HG03066 (cell line): Measurements from ENCODE around the gene TSNAX.
"Not testable (repeated sequence)": the region's sequence is repeated elsewhere in the genome, so short reads cannot be mapped to it uniquely, and the experiment has no call there.

Experiments used
- ATAC-seq: cut with Tn5 transposase; IDR thresholded peaks from one replicate; pipeline ENCODE4 v1.9.1; 2021; ENCODE audit warnings: low read depth; ENCODE audit not compliant: unreplicated experiment

The TSNAX gene, protein sequence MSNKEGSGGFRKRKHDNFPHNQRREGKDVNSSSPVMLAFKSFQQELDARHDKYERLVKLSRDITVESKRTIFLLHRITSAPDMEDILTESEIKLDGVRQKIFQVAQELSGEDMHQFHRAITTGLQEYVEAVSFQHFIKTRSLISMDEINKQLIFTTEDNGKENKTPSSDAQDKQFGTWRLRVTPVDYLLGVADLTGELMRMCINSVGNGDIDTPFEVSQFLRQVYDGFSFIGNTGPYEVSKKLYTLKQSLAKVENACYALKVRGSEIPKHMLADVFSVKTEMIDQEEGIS

DNA sequence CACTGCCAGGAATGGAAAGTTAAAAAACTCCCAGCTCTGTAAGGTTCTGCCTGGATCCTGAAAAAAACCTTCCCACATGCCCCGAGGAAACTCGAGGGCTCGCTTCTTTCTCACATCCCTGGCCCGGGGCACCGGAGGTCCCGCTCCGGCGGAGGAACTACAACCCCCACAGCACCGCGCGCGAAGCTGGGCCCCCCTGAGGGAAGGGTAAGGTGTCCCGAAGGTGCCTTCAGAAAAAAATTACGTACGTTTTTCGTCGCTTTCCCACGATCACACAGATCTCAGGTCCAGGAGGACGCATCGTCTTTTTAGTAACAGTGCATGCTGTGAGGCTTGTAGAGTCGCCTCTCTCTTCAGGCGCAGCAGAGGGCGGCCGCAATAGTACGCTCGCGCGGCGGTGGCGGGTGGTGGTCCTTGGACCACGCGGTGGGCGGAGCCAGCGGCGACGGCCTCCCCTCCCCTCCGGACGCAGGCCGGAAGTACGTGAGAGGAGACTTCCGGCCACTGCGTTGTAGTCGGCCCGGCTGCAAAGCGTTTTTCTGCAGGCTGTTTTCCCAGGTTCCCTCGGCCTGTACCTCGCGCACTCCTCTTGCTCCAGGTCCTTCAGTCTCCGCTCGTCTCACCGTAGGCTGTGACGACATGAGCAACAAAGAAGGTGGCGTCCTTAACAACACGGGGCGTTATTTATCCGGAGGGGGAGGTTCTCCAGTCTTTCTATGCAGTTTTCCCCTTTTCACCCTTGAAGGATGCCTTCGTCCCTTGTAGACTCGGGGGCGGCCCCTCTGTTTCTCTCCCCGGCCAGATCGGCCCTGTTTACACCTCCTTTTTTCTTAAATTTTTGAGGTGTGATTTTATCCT, at the start of gene TSNAX:
Gene TSNAX, plus strand, starts transcription at position 498 of the 858 bp plus-strand sequence. Its CDS starts 142 bp downstream, at position 640.
- ATAC-seq: peak; percentile 95

DNA sequence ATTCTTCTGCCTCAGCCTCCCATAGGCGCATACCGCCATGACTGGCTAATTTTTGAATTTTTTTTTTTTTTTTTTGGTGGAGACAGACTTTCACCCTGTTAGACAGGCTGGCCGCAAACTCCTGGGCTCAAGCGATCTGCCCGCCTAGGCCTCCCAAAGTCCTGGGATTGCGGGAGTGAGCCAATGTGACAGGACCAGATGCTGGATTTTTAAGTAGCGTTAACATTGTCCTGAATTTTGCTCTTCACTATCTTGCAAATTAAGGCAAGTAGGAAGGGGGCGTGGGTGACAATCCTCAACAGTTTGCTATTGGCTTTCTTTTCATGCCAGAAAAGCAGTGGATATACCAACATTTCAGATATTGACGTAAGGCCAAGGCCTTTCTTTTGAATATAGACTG, 49.7 kb upstream of the TSNAX start:
- no peak for ATAC-seq

DNA sequence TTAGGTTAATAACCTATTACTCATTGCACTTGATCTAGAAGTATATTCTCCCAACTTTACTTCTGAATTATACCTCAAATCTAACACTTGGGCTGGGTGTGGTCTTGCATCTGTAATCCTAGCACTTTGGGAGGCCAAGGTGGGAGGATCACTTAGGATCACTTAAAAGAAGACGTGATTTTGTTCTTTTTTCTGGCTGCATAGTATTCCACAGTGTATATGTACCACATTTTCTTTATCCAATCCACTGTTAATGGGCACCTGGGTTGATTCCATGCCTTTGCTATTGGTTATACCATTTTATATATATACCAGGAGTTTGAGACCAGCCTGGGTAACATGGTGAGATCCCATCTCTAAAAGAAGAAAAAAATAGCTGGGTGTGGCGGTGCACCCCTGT, 48.5 kb upstream of the TSNAX start:
- ATAC-seq: no peak

DNA sequence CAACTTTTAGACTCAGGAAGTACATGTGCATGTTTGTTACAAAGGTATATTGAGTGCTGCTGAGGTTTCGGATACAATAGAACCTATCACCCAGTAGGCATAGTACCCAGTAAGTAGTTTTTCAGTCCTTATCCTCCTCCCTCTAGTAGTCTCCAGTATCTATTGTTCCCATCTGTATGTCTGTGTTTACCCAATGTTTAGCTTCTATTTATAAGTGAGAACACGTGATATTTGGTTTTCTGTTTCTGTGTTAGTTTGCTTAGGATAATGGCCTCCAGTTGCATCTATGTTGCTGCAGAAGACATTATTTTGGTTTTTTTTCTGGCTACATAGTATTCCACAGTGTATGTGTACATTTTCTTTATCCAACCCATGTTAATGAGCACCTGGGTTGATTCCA, 47.2 kb upstream of the TSNAX start:
- no peak for ATAC-seq

DNA sequence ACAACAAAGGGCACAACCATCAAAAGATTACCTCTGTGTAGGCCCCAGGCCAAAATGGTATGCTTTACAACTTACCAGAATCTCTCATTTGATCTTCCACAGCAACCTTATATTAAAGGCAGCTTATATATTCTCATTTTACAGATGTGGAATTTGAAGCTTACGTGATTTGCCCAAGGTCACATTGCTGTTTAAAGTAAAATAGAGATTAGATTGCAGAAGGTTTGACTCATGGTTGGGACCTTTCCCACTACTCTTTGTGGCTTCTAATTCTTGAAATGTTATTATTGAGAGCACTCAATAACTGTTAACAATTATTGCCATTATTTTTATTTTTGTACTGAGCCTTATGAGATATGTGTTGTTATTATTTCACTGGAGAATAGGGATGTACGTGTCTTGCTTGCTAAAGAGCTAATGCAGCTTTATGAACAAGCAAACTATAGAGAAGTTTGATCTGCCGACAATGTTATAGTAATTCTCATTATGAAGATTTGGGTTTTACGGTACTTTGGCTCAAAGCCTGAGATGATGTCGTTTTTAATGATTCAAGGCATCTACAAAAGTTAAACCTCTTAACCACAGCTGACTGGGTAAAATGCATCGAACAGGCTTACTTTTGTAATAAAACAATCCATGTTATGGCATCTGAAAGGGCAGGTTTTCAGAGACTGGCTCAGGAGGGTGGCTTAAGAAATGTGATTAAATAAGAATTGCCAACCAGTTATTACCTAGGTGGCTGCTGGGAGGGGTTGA, 43.3 kb upstream of the TSNAX start:
- no peak for ATAC-seq

DNA sequence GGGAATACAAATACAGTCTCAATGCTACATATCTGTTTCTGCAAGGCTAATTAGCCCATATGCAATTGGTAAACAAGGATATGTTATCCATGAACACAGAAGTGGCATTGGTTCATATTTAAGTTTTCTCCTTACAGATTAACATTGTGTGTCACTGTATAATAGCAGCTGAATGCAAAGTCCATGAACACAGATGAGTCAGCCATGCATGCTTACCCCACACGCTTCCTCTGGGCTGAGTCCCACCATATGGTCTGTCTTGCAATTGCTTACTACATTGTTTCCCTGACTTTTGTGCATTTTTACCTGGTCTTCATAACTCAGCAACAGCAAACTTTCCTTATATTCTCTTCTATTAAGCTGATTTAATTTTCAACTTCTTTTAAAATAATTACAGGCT, 41.5 kb upstream of the TSNAX start:
- ATAC-seq: no peak

DNA sequence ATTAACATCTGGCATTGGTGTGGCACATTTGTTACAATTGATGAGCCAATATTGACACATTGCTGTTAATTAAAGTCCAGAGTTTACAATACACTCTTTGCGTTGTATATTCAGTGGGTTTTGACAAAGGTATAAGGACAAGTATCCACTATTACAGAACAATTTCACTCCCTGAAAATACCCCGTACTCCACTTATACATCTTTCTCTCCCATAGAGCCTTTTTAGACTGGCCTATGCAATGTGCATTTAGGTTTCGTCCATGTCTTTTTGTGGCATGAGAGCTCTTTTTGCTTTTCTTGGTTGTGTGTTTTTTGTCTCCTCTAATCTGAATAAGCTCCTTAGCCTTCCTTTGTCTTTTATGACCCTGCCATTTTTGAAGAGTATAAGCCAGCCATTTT, 40.6 kb upstream of the TSNAX start:
- no peak for ATAC-seq

DNA sequence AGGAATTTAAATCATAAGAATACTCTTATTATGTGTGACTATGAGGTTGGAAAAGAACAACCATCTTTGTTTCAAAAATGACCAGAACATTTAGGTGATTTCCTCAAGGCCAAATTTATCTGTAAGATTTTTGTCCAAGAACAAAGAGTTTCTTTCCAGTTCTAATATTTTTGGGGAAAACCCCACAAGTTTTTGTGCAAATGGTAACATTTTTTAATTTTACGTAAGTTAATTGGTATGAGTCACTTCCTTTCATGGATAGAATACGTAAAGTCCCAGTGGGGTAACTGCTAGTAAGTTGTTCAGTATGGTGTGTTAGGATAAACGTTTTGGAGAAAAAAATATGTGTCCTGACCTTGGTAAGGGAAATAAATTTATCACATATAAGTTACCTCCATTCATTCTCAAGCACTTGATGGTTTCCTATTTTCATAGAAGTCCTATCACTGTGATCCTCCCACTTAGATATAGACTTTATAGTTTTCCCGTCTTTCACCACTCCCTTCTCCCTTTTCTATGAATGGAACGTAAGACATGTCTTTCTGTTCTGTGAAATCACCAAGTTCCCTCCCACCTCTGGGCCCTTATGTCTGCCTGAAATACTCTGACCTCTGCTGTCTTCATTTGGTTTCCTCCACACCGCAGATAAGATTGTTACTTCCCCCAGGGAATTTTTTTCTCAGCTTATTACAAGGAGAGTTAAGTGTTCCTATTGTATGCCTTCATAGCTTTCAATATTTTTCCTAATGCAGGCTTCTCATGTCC, 34.9 kb upstream of the TSNAX start:
- ATAC-seq: no peak

DNA sequence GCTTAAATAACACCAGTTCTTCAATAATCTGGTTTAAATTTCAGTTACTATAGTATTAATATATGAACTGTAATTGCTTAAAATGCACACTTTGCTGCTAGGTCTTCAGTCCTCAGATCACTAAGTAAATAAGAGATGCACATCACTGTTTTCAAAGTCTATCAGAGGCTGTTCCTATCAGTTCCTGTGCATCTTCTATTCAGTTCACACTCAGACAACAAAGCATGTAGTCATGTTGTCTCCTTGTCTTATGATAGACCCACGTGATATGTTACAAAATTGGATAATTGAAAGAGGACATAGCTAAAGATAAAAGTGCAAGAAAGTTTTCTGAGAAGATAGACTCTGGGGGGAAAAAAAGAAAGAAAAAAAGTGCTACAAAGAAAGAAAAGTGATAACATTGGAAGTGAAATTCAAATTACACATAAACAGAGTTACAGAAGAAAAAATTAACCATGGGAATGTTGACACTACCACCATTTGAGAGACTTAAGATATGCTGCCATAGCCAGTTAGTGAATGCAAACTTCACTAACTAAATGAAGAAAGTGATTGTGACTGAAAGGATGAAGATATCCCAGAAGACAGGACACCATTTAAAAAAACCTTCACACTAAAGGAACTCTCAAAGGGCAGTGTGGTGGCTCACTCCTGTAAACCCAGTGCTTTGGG, 33.9 kb upstream of the TSNAX start:
- no peak for ATAC-seq

DNA sequence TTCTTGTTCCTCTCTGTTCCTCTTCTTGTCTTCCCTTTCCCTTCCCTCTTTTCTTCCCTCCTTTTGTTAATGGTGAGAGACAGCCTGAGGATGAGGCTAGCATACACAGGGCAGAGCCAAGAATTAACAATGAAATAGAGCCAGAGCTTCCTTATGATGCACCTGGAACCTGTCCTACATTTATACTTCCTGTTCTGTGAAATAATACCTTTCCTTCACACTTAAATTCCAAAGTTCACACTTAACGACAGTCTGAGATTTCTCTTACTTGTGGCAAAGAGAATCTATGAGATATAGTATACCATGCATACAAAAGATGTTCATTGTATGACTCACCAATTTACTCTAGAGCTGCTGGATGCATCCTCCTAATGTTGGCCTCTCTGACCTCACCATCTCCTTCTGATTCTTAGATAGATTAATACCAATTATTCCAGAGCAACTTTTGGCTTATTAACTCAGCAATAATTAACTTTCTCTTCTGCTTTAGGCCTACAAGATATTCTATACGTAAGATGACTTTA, 30.8 kb upstream of the TSNAX start:
- ATAC-seq: no peak

DNA sequence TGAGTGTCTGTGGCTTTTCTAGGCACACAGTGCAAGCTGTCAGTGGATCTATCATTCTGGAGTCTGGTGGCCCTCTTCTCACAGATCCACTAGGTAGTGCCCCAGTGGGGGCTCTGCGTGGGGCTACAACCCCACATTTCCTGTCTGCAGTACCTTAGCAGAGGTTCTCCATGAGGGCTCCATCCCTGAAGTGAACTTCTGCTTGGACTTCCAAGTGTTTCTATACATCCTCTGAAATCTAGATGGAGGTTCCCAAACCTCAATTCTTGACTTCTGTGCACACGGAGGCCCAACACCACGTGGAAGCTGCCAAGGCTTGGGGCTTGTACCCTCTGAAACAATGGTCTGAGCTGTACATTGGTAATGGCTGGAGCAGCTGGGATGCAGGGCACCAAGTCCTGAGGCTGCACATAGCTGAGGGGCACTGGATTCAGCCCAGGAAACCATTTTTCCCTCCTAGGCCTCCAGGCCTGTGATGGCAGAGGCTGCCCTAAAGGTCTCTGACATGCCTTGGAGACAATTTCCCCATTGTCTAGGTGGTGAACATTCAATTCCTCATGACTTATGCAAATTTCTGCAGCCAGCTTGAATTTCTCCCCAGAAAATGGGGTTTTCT, 29.2 kb upstream of the TSNAX start:
- ATAC-seq: no peak

DNA sequence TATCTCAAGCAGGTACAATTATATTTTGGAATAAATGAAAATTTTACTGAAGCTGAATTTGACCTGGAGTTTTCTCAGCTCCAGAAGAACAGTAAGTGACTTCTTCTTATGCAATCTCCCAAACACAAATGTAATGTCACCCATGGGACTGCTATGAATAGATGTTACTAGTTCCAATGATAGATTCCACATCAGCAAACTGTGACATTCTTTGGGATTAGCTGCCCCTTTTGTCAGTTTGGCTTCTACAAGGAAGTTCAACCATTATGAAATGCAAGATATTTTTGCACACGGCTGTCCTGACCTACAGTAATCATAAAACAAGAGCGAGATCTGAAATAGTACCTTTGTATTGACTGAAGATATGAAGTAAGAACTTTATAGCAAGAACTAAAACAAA, 27.8 kb upstream of the TSNAX start:
- no peak for ATAC-seq

DNA sequence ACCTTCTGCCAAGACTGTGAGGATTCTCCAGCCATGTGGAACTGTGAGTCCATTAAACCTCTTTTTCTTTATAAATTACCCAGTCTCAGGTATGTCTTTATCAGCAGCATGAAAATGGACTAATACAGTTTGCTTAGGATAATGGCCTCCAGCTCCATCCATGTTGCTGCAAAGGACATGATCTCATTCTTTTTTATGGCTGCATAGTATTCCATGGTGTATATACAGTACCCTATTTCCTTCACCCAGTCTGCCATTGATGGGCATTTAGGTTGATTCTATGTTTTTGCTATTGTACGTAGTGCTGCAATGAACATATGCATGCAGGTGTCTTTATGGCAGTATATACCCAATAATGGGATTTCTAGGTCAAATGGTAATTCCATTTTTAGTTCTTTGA, 25.3 kb upstream of the TSNAX start:
- not testable (repeated sequence) for ATAC-seq

DNA sequence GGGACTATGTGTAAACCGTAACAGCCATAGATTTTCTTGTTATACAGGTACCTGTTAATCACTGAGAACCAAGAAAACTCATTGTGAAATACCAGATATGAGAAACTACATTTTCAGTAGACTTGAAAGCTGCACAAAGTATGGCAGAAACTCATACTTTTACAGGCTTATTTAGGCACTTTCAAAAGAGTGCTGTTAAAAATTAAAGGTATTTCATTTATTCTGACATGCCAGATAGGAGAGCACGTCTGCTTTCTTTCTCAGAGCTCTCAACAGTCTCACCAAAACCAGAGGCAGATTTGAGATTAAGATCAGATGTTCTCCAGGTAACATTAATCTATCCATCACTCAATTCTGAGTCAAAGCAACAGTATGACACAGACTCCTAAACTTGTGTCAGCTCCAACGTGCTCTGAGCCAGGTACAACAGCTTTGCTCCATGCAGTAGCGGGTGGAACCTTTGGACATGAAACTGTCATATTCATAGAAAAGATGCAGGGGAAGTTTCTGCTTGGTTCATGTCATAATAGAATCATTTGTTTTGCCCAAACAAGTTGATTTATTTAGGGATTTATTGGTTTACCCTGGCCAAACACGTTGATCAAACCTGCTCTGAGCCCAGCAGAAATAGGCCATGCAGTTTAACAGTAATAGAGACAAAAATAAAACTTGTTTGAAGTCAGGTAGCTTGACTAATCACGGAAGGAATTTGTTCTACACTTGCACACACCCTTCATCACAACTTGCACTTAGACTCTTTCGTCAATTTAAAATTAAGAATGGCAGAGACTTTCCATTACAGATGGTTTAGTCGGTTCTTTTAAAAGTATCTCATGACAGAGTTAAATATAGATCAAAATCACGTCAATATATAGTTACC, 20.8 kb upstream of the TSNAX start:
- peak; percentile 62 for ATAC-seq

DNA sequence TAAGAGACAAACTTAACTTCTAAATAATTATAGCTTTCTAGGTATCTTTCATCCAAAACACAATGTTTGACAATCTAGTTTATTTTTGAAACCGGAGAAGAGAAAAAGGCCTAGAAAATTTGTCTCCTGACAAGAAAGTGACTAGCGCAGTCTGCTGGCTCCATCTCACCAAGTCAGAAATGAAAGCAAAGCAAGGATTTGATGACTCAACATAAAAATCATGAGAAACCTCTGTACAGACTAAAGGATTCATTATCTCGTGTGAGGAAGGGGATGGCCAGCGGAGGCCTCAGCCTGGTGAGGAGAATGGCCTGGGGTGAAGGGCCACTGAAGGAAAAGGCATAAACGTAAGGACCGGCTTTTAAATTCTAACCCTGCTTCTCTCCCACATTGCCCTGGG, 20.0 kb upstream of the TSNAX start:
- ATAC-seq: no peak

DNA sequence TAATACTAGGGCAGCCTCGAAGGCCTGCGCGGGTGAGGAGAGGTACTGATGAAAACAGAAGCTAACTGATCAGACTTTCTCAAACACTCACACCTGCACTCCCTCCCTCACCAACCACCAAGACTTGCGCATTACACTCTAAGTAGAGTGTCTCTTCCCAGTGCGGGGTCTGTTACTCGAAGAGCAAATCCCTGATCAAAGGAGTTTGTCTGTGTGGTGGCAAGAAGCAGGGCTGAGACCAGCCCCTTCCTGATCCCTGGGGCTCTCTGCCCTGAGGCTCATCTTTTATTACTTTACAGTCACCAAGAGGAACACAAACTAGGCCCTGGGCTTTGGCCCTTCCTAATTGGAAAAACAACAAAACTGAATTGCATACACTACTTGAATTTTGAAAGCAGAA, 19.5 kb upstream of the TSNAX start:
- ATAC-seq: no peak

DNA sequence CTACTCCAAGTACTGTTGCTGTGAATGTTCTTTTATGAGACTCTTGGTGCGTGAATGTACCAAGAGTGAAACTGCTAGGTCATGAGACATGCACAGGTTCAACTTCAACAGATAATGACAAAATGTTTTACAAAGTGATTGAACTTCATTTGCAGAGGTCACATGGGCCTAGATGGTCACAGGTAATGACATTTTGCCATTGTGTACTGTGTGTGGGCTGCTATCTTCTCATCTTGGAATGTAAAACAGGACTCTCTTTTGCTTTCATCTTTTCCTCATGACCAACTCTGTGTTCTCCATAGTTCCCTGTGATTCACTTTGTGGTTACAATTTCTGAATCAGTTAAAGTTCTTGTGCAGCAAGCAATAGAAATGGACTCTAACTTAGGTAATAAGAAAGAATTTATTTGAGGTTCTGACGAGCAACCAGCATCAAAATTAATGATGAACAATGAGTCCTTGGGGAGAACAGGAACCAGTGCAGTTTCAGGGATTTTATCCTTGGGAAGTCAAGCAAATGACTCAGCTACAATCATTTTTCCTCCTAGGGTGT, 16.2 kb upstream of the TSNAX start:
- no peak for ATAC-seq

DNA sequence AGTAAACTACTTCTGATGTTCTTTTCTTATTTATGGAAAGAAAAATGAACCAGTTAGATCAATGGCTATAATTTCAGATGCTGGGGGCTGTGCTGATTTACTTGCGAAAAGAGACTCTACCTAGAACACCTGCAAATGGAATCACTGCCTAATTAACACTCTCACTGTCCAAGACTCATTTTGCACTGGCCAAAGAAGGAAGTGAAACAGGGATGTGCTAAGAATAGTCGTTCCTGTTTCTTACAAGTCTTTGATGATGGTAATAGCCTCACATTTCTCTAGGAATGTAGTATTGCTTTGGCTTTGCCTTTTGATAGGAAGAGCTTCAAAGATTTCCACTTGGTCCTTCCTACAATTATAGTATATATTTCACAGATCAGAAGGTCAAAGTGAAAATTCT, 12.7 kb upstream of the TSNAX start:
- ATAC-seq: no peak
